Lower lobe of right lung (tissue), 2 donors: ENCODE measurements around the gene PJVK. TPM values are rescaled to one million over a fixed set of nuclear protein-coding genes. Genes with fewer than 3 reads are reported as not detected.

Experiments used
- ATAC-seq, 2 donors: fragments of 200-7000 bp; cut with Tn5 transposase; one replicate each; pipeline ENCODE4 v1.9.1; 2020 to 2022; ENCODE audit warnings: mild to moderate bottlenecking in 2 of 2, moderate library complexity in 2 of 2
- DNase-seq: peaks from one replicate; pipeline ENCODE4 v3.0.0-alpha.2; 2020
- H3K27ac ChIP-seq: fragments of 200-600 bp; one replicate; pipeline ENCODE4 v1.8.0; 2022
- H3K27me3 ChIP-seq: fragments of 200-600 bp; one replicate; pipeline ENCODE4 v1.8.0; 2022; ENCODE audit warnings: low read depth
- H3K36me3 ChIP-seq: fragments of 200-600 bp; one replicate; pipeline ENCODE4 v1.8.0; 2022; ENCODE audit warnings: mild to moderate bottlenecking
- H3K4me1 ChIP-seq: fragments of 200-600 bp; one replicate; pipeline ENCODE4 v1.8.0; 2022
- H3K4me3 ChIP-seq: fragments of 200-600 bp; one replicate; pipeline ENCODE4 v1.8.0; 2022; ENCODE audit warnings: mild to moderate bottlenecking
- H3K9me3 ChIP-seq: fragments of 200-600 bp; one replicate; pipeline ENCODE4 v1.8.0; 2022
- intact Hi-C: fragments of 100-400 bp; cut with DNase I; formaldehyde crosslinking; loops from one replicate; pipeline ENCODE4 v1.11.0; 2022
- total RNA-seq: library from RNA; stranded (reverse); fragmentation: NEBNext Ultra II Directional; extraction: Animal tissue kit (Norgen Biotek cat#: 25700); gene quantifications from one replicate; pipeline ENCODE4 v1.2.1, GENCODE V29; 2021
- TF ChIP-seq, protein P1 (sequence below): fragments of 200-600 bp; IDR thresholded peaks from one replicate; pipeline ENCODE4 v1.8.0; 2022; ENCODE audit warnings: antibody characterized with exemption, mild to moderate bottlenecking
- donor health status: DM: no; HTN: yes; CAD: no; lungs with severe emphysema.

The PJVK gene
- total RNA-seq, 1 donor from 2014 or later = 3.0 TPM

DNA sequence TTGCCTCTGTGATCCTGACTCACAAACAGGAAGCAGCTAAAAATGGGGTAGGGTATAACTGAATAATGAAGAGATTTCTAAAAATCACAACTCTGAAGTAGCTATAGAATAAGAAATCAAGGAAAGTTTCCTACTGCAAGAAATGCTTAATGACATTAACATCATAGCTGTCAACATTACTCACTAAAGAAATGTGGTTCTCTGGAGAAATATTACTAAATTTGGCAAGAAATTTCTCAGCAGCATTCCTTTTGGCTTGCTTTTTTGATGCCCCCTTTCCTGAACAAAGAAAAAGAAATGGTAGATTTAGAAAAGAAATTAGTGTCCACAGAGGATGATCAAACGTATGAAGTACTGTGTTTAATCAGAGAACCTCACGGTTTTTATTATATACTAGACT is 9.8 kb upstream of the PJVK start:
- TF ChIP-seq, protein P1, sequence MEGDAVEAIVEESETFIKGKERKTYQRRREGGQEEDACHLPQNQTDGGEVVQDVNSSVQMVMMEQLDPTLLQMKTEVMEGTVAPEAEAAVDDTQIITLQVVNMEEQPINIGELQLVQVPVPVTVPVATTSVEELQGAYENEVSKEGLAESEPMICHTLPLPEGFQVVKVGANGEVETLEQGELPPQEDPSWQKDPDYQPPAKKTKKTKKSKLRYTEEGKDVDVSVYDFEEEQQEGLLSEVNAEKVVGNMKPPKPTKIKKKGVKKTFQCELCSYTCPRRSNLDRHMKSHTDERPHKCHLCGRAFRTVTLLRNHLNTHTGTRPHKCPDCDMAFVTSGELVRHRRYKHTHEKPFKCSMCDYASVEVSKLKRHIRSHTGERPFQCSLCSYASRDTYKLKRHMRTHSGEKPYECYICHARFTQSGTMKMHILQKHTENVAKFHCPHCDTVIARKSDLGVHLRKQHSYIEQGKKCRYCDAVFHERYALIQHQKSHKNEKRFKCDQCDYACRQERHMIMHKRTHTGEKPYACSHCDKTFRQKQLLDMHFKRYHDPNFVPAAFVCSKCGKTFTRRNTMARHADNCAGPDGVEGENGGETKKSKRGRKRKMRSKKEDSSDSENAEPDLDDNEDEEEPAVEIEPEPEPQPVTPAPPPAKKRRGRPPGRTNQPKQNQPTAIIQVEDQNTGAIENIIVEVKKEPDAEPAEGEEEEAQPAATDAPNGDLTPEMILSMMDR = no peak
- H3K4me1 ChIP-seq = no peaks in the 10 kb centered on the region
- H3K27me3 ChIP-seq = no peaks in the 10 kb centered on the region
- no peak overlapping the region for H3K27ac ChIP-seq
- DNase-seq = no peak
- intact Hi-C loops = no loop called here
- no peak for ATAC-seq
- no peaks in the 10 kb centered on the region for H3K9me3 ChIP-seq
- H3K4me3 ChIP-seq = no peak overlapping the region
- peaks cover 100% of the 10 kb centered on the region for H3K36me3 ChIP-seq

DNA sequence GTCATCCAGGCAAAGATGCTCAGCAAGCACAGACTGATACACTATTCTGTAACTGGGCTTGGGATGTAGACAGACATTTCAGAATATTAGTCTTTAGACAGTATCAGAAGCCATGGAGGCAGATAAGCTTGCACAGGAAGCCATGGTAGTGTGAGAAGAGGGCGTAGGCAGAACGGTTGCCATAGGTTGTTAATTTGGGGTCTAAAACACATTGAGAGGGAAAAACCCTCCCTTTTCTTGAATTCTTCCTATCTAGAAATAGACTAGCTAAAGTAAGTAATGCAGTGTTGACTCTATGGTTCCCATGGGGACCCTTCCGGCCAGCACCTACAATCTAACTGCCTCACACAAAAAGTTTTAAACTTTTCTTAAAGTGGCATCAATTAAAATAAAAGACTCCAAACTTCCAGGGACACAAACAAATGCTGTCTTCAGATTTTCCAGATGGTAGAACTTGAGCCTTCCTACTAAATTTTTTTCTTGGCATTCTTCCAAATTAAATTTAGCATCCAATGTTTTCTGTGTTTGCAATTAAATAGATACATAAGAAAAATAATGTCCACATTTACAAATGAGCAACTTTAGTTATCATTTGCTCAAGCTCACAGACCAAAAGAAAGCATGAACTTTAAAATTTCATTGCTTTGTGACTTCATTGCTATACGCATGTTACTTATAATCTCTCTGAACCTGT is 2.1 kb upstream of the PJVK start:
- DNase-seq (no peak), ATAC-seq (no peak)
- Histone ChIP-seq H3K36me3 (peaks cover 44% of the 10 kb centered on the region), H3K4me1 (peaks cover 24% of the 10 kb centered on the region), H3K9me3 (no peaks in the 10 kb centered on the region), H3K27me3 (no peaks in the 10 kb centered on the region), H3K27ac (peak overlapping the region; percentile 97), H3K4me3 (peak overlapping the region; percentile 77)
- TF ChIP-seq, protein P1 = no peak
- intact Hi-C loops = no loop called here

- DNase-seq (no peak), ATAC-seq (no peak)
- Histone ChIP-seq H3K9me3 (no peaks in the 10 kb centered on the region), H3K4me3 (peak overlapping the region; percentile 77), H3K36me3 (peaks cover 36% of the 10 kb centered on the region), H3K27ac (peak overlapping the region; percentile 97), H3K4me1 (peaks cover 24% of the 10 kb centered on the region), H3K27me3 (no peaks in the 10 kb centered on the region)
- TF ChIP-seq, protein P1 = no peak
- intact Hi-C loops = no loop called here
These were observed 1.3 kb upstream of the PJVK start for GRCh38 chr2:178449700-178450523.

DNA sequence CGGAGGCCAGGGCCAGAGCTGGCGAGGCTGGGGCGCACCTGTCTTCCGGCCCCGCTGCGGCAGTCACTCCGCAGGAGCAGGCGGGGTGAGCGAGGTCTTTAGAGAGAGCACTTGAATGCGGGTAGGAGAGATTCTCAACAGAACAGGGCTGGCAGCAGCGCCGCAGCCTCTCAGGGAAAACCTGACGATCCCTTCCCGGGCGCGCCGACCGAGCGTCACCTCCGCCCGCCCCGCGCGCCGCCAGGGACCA is 729 bp upstream of the PJVK start:
- peak; percentile 91 for DNase-seq

DNA sequence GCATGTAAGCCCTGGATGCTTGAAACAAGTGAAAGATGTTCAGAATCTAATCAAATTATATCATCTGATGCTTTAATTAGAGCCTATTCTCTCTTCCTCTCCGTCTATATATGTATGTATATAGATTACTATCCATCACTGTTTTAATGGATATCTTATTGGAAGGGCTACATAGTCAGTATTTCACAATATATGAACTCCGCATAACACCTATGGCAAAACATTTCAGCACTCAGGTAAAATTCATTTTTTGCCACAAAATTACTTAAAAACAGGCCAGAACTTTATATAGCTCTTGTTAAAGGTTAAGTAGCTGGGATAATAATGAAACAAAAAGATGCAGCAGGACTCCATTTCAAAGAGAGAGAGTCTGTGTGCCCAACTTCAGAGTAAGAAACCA is 1.2 kb downstream of the PJVK start:
- Histone ChIP-seq H3K4me1 (peaks cover 24% of the 10 kb centered on the region), H3K9me3 (no peaks in the 10 kb centered on the region), H3K27ac (no peak overlapping the region), H3K27me3 (no peaks in the 10 kb centered on the region), H3K4me3 (no peak overlapping the region), H3K36me3 (peaks cover 16% of the 10 kb centered on the region)
- ATAC-seq = no peak
- TF ChIP-seq, protein P1 = no peak
- no peak for DNase-seq
- intact Hi-C loops = no loop called here

More for the DNA sequence above, 729 bp upstream of the PJVK start:
- intact Hi-C loops = no loop called here
- no peaks in the 10 kb centered on the region for H3K27me3 ChIP-seq
- peak overlapping the region; percentile 97 for H3K27ac ChIP-seq
- H3K36me3 ChIP-seq = peaks cover 31% of the 10 kb centered on the region
- H3K4me3 ChIP-seq = peak overlapping the region; percentile 77
- TF ChIP-seq, protein P1 = no peak
- no peaks in the 10 kb centered on the region for H3K9me3 ChIP-seq
- ATAC-seq = no peak
- H3K4me1 ChIP-seq = peaks cover 24% of the 10 kb centered on the region
